GM12878 (cell line): ENCODE results near the gene C2orf92. TPM values are rescaled to one million over a fixed set of nuclear protein-coding genes. Genes with fewer than 3 reads are reported as not detected.

Source experiments
- ATAC-seq: fragments of 200-7000 bp; cut with Tn5 transposase; 3 replicates; pipeline ENCODE4 v1.9.1; 2020; ENCODE audit warnings: mild to moderate bottlenecking, moderate library complexity
- BruUV-seq: library from RNA; stranded (reverse); fragments of 400-500 nt; replicated peaks from 2 replicates; lab custom pipeline; 2021; lab: Mats Ljungman, UMichigan
- CTCF ChIA-PET: fragments of 300-600 bp; sonication (Branson Sonifier 250); formaldehyde crosslinking; extraction: SDS; loops from one replicate; lab custom pipeline; 2021; ENCODE audit warnings: inconsistent platforms; lab: Yijun Ruan, JAX
- POLR2A ChIA-PET: fragments of 350-600 bp; formaldehyde crosslinking; extraction: SDS; loops from one replicate; lab custom pipeline; 2021; ENCODE audit warnings: inconsistent platforms; lab: Charles Lee
- RAD21 ChIA-PET: fragments of 300-600 bp; sonication (Branson Sonifier 250); formaldehyde crosslinking; loops from one replicate; lab custom pipeline; 2023; ENCODE audit warnings: antibody characterized with exemption; ENCODE audit not compliant: unreplicated experiment; lab: Charles Lee
- SMC1A ChIA-PET: fragments of 300-600 bp; sonication (Branson Sonifier 250); formaldehyde crosslinking; loops from one replicate; lab custom pipeline; 2023; ENCODE audit not compliant: unreplicated experiment, uncharacterized antibody; lab: Charles Lee
- DNase-seq: peaks from one replicate; pipeline ENCODE4 v3.0.0-alpha.2; 2011; ENCODE audit warnings: low read depth, low spot score
- FAIRE-seq: peaks from 3 replicates; lab custom pipeline; 2011; peaks lifted over from hg19 to GRCh38; lab: Jason Lieb, UNC
- H2AFZ ChIP-seq: 2 replicates; pipeline ENCODE4 v1.6.0; 2011; ENCODE audit warnings: low read depth, low read length, control low read depth; ENCODE audit not compliant: control insufficient read depth
- H3K27ac ChIP-seq: 2 replicates; pipeline ENCODE4 v1.5.1; 2011; ENCODE audit warnings: control low read depth; ENCODE audit not compliant: control insufficient read depth, insufficient read depth
- H3K27me3 ChIP-seq, 2 experiments: replicated peaks in 1 of 2; 2 replicates each; pipeline versions ENCODE4 v1.6.0 to v1.6.1; 2011; ENCODE audit warnings: low read length in 1 of 2; ENCODE audit not compliant: control insufficient read depth in 2 of 2, insufficient read depth in 2 of 2
- H3K36me3 ChIP-seq, 2 experiments: 2 replicates each; pipeline ENCODE4 v1.5.1; 2011; ENCODE audit warnings: low read length in 1 of 2; ENCODE audit not compliant: control insufficient read depth in 2 of 2, insufficient read depth in 2 of 2
- H3K4me1 ChIP-seq: 2 replicates; pipeline ENCODE4 v1.6.1; 2011; ENCODE audit warnings: mild to moderate bottlenecking, low read length, moderate library complexity, mixed read lengths; ENCODE audit not compliant: control insufficient read depth, insufficient read depth
- H3K4me2 ChIP-seq: 2 replicates; pipeline ENCODE4 v1.6.0; 2011; ENCODE audit warnings: control low read depth; ENCODE audit not compliant: control insufficient read depth, insufficient read depth
- H3K4me3 ChIP-seq: fragments of 200-600 bp; sonication (generic); 2 replicates; pipeline ENCODE4 v1.5.1; 2016
- H3K79me2 ChIP-seq: 2 replicates; pipeline ENCODE4 v1.6.0; 2011; ENCODE audit warnings: low read length; ENCODE audit not compliant: control insufficient read depth, insufficient read depth
- H3K9ac ChIP-seq: 2 replicates; pipeline ENCODE4 v1.8.0; 2011; ENCODE audit warnings: low read length, control low read depth, mixed read lengths; ENCODE audit not compliant: control insufficient read depth, insufficient read depth
- H3K9me3 ChIP-seq: replicated peaks from 3 replicates; pipeline ENCODE4 v1.5.1; 2011; ENCODE audit warnings: mild to moderate bottlenecking, low read length; ENCODE audit not compliant: control insufficient read depth, insufficient read depth
- H4K20me1 ChIP-seq: 2 replicates; pipeline ENCODE4 v1.6.0; 2011; ENCODE audit not compliant: control insufficient read depth, insufficient read depth
- ATF7 ChIP-seq: fragments of 450-650 bp; IDR thresholded peaks from 2 replicates; pipeline ENCODE4 v1.6.1; 2016; ENCODE audit warnings: low read depth, mild to moderate bottlenecking
- BCL3 ChIP-seq: IDR thresholded peaks from 2 replicates; pipeline ENCODE4 v1.6.1; 2011; ENCODE audit warnings: borderline replicate concordance, low read depth, mild to moderate bottlenecking, moderate library complexity, low read length; ENCODE audit not compliant: insufficient read depth, poor library complexity, severe bottlenecking
- BMI1 ChIP-seq: fragments of 450-650 bp; IDR thresholded peaks from 2 replicates; pipeline ENCODE4 v1.6.1; 2016; ENCODE audit warnings: mild to moderate bottlenecking, moderate library complexity, borderline replicate concordance
- CHD4 ChIP-seq: fragments of 200-600 bp; sonication (generic); IDR thresholded peaks from 2 replicates; pipeline ENCODE4 v1.6.1; 2016; ENCODE audit warnings: mild to moderate bottlenecking
- CREM ChIP-seq: IDR thresholded peaks from 2 replicates; pipeline ENCODE4 v1.6.1; 2014; ENCODE audit warnings: antibody characterized with exemption, low read depth
- EP300 ChIP-seq, 2 experiments: fragments of 150-350 bp in 1 of 2; IDR thresholded peaks; 2 replicates each; pipeline ENCODE4 v1.6.1; 2011 to 2012; ENCODE audit warnings: low read depth in 2 of 2, low read length in 2 of 2, borderline replicate concordance in 1 of 2, improper control_type of control experiment in 1 of 2, inconsistent platforms in 1 of 2; ENCODE audit not compliant: control insufficient read depth in 1 of 2
- MTA2 ChIP-seq: fragments of 450-650 bp; IDR thresholded peaks from 2 replicates; pipeline ENCODE4 v1.6.1; 2016; ENCODE audit warnings: low read depth, mild to moderate bottlenecking, moderate library complexity
- NFIC ChIP-seq: IDR thresholded peaks from 2 replicates; pipeline ENCODE4 v1.6.1; 2012; ENCODE audit warnings: low read depth, mild to moderate bottlenecking, inconsistent platforms, low read length, moderate library complexity
- PAX5 ChIP-seq: IDR thresholded peaks from 2 replicates; pipeline ENCODE4 v1.6.1; 2011; ENCODE audit warnings: low read depth, low read length, borderline replicate concordance
- RAD51 ChIP-seq: fragments of 450-650 bp; IDR thresholded peaks from 2 replicates; pipeline ENCODE4 v1.6.1; 2016; ENCODE audit warnings: moderate library complexity, mild to moderate bottlenecking, inconsistent platforms
- SKIL ChIP-seq: fragments of 450-650 bp; IDR thresholded peaks from 2 replicates; pipeline ENCODE4 v1.6.1; 2017; ENCODE audit warnings: mild to moderate bottlenecking, low read depth, inconsistent platforms; ENCODE audit not compliant: poor library complexity, severe bottlenecking
- SP1 ChIP-seq: IDR thresholded peaks from one replicate; pipeline ENCODE4 v1.6.1; 2011; ENCODE audit warnings: low read depth, low read length
- SUPT20H ChIP-seq: IDR thresholded peaks from 2 replicates; pipeline ENCODE4 v1.6.1; 2011; ENCODE audit warnings: low read depth, mild to moderate bottlenecking, low read length, moderate library complexity, borderline replicate concordance; ENCODE audit not compliant: control insufficient read depth
- TCF12 ChIP-seq: IDR thresholded peaks from 2 replicates; pipeline ENCODE4 v1.6.1; 2011; ENCODE audit warnings: low read depth, mild to moderate bottlenecking, low read length
- TCF7 ChIP-seq: IDR thresholded peaks from 2 replicates; pipeline ENCODE4 v1.6.1; 2014; ENCODE audit warnings: antibody characterized with exemption, borderline replicate concordance
- ZNF207 ChIP-seq: fragments of 450-650 bp; IDR thresholded peaks from 2 replicates; pipeline ENCODE4 v1.6.1; 2014; ENCODE audit warnings: antibody characterized with exemption, mild to moderate bottlenecking, borderline replicate concordance
- WGBS: methylation state at CpG from one replicate; pipeline ENCODE4 v1.1.6; 2016; ENCODE audit warnings: low lambda C conversion rate; ENCODE audit not compliant: insufficient replicate concordance, insufficient coverage; ENCODE audit errors: missing lambda C conversion rate; 5-methylcytosine and 5-hydroxymethylcytosine counted together
- in situ Hi-C: fragments of 300-500 bp; cut with MboI; formaldehyde crosslinking; loops from 9 replicates; pipeline ENCODE4 v1.14.3; 2018; ENCODE audit warnings: mixed read lengths
- intact Hi-C: fragments of 100-400 bp; cut with micrococcal nuclease; formaldehyde crosslinking; loops from one replicate; pipeline ENCODE4 v1.14.2; 2022; ENCODE audit not compliant: unreplicated experiment
- polyA plus RNA-seq, 11 experiments: library from polyadenylated mRNA; depleted of rRNA in 4 of 11; unstranded in 6 of 11; stranded (reverse) in 5 of 11; fragments of >200 nt; fragmentation: Nextera tagmentation in 4 of 11; fragmentation: Illumina TruSeq in 1 of 11; extraction: Ambion mirVana in 4 of 11; extraction: Trizol in 1 of 11; gene quantifications; 1 replicate in 1 of 11; 2 replicates in 10 of 11; pipeline versions ENCODE4 v1.2.1 to v1.2.3, GENCODE V29; 2011 to 2016; ENCODE audit warnings: inconsistent platforms in 2 of 11, missing spikeins in 2 of 11, low read depth in 1 of 11
- total RNA-seq, 4 experiments: library from RNA; depleted of rRNA in 3 of 4; stranded (reverse); fragments of >200 nt in 3 of 4; fragmentation: Illumina TruSeq in 1 of 4; extraction: Trizol in 1 of 4; gene quantifications; 2 replicates each; pipeline versions ENCODE4 v1.2.1 to v1.2.3, GENCODE V29; 2013 to 2021
- TF ChIP-seq, protein P1 (sequence below): IDR thresholded peaks from 2 replicates; pipeline ENCODE4 v1.6.1; 2012; ENCODE audit warnings: low read length, inconsistent platforms
- TF ChIP-seq, protein P2 (sequence below): fragments of 450-650 bp; IDR thresholded peaks from 2 replicates; pipeline ENCODE4 v1.6.1; 2014; ENCODE audit warnings: mild to moderate bottlenecking

C2orf92 gene
- total and polyA plus RNA-seq, 10 of the 15 experiments (the other 5 are each of a cell fraction or from before 2014, with no cell fraction given): 0.40 to 10.1 (median 3.7) TPM

DNA sequence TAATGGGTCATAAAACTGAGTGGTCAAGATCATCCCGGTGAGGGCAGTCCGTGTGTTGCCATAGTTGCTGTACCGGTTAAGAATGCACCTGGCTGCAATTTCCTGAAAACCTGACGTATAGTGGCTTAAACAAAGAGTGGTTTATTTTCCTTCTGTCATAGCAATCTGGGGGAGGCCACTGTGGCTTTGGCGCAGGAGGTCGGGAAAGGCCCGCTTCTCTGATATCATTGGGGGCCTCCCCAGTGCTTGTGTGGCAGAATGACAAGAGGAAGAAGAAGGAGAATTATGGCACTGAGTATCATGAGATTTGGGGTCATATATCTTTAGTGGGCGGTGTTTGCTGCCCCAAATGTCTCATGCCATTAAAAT lies 4.4 kb downstream of the C2orf92 start:
- Histone ChIP-seq H3K4me2 (0 out of 2 replicates have a peak overlapping the region, but pooled peaks have one; percentile 22), H3K79me2 (no peaks in the 10 kb centered on the region), H3K4me3 (no peak overlapping the region), H3K4me1 (peaks cover 9% of the 10 kb centered on the region), H3K9me3 (no peaks in the 10 kb centered on the region), H3K9ac (0 out of 2 replicates have a peak overlapping the region, but pooled peaks have one; percentile 7), H3K36me3 (no peaks in the 10 kb centered on the region), H2AFZ (peak overlapping the region; percentile 16; the same call in 1 of the 2 replicates), H3K27ac (0 out of 2 replicates have a peak overlapping the region, but pooled peaks have one; percentile 36), H3K27me3 (no peaks in the 10 kb centered on the region), H4K20me1 (no peaks in the 10 kb centered on the region)
- ChIA-PET POLR2A (interaction anchor here (0.8 to 2.4 kb wide), 3 partner anchors 11 to 22 kb away, joined by 3 to 40 read pairs (median 3); partner anchors contain the start of gene ACTR1B), SMC1A (interaction anchor here (1.0 to 2.0 kb wide), 3 partner anchors 9 to 17 kb away, joined by 3 to 17 read pairs (median 3); partner anchors contain the start of gene ACTR1B), RAD21 (interaction anchor here (1.7 to 1.8 kb wide), 2 partner anchors 10 to 11 kb away, joined by 7 to 8 read pairs; partner anchors contain the start of gene ACTR1B), CTCF (interaction anchor here (0.8 to 1.5 kb wide), 3 partner anchors 9 to 83 kb away, joined by 3 to 12 read pairs (median 7); partner anchors contain the start of gene ACTR1B)
- no peak for FAIRE-seq
- intact Hi-C loops (no loop called here), in situ Hi-C loops (no loop called here)
- no TSS peak for BruUV-seq
- no peak for DNase-seq
- 14% methylated on average over 8 of the region's 8 CpGs for WGBS
- ATAC-seq: peak; percentile 84
- TF ChIP-seq MTA2: peak; percentile 75
- TF ChIP-seq ZNF207: no peak; the same call in 1 of the 2 replicates
- peak; percentile 57; the same call in 1 of the 2 replicates for TF ChIP-seq BMI1
- TF ChIP-seq NFIC: peak; percentile 76; the same call in 1 of the 2 replicates
- TF ChIP-seq PAX5: peak; percentile 46; the same call in 1 of the 2 replicates
- TF ChIP-seq, protein P1, sequence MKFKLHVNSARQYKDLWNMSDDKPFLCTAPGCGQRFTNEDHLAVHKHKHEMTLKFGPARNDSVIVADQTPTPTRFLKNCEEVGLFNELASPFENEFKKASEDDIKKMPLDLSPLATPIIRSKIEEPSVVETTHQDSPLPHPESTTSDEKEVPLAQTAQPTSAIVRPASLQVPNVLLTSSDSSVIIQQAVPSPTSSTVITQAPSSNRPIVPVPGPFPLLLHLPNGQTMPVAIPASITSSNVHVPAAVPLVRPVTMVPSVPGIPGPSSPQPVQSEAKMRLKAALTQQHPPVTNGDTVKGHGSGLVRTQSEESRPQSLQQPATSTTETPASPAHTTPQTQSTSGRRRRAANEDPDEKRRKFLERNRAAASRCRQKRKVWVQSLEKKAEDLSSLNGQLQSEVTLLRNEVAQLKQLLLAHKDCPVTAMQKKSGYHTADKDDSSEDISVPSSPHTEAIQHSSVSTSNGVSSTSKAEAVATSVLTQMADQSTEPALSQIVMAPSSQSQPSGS: peak; percentile 29; the same call in 1 of the 2 replicates
- no peak for TF ChIP-seq SKIL
- peak; percentile 59 for TF ChIP-seq BCL3
- TF ChIP-seq SP1: peak; percentile 35
- peak; percentile 22; the same call in 1 of the 2 replicates for TF ChIP-seq RAD51
- peak; percentile 92 for TF ChIP-seq ATF7
- no peak for TF ChIP-seq CHD4
- TF ChIP-seq, protein P2, sequence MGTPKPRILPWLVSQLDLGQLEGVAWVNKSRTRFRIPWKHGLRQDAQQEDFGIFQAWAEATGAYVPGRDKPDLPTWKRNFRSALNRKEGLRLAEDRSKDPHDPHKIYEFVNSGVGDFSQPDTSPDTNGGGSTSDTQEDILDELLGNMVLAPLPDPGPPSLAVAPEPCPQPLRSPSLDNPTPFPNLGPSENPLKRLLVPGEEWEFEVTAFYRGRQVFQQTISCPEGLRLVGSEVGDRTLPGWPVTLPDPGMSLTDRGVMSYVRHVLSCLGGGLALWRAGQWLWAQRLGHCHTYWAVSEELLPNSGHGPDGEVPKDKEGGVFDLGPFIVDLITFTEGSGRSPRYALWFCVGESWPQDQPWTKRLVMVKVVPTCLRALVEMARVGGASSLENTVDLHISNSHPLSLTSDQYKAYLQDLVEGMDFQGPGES: no peak
- TF ChIP-seq TCF12: peak; percentile 71; the same call in 1 of the 2 replicates
- peak; percentile 76; a peak in 3 of 4 replicates for TF ChIP-seq EP300 (IDR thresholded peaks at IDR 0.05; ENCODE audit: borderline replicate concordance in 1 of 2, control insufficient read depth in 1 of 2, low read depth in 2 of 2, low read length in 2 of 2)
- peak; percentile 77; the same call in 1 of the 2 replicates for TF ChIP-seq CREM
- TF ChIP-seq TCF7: 0 out of 2 replicates have a peak, but pooled peaks have one; percentile 31
- no peak for TF ChIP-seq SUPT20H
